ENCODE measurements around the gene PIK3C2G.
A peak's percentile ranks its signal among the peaks of the same experiment; 100 is the strongest.

PIK3C2G gene

DNA sequence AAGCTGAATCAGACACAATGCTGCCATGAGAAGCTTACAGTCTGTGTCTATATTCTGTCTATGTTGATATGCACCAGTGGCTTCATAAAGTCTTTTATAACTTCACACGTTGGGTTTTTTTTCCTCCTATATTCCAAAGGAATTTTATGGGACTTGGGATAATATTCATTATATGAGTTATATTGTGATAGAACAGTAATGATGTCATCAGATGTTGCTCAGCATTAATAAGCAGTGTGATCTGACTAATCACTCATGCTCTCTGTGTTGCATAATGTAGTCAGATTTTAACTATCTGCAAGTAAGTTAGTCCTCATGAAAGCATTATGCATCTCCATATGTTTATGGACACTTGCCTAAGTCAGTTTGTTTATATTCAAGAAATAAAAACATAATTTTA, 316.9 kb downstream of the PIK3C2G start:
- no peak for DNase-seq

- DNase-seq: no peak
Measured at GRCh38 chr12:18580291-18580690, 319.0 kb downstream of the PIK3C2G start.

GRCh38 chr12:18580706-18581105, 319.4 kb downstream of the PIK3C2G start:
- DNase-seq: no peak

- DNase-seq: no peak
Measured at GRCh38 chr12:18581232-18581962, 320.1 kb downstream of the PIK3C2G start.

GRCh38 chr12:18583655-18584054, 322.3 kb downstream of the PIK3C2G start:
- DNase-seq: no peak

DNA sequence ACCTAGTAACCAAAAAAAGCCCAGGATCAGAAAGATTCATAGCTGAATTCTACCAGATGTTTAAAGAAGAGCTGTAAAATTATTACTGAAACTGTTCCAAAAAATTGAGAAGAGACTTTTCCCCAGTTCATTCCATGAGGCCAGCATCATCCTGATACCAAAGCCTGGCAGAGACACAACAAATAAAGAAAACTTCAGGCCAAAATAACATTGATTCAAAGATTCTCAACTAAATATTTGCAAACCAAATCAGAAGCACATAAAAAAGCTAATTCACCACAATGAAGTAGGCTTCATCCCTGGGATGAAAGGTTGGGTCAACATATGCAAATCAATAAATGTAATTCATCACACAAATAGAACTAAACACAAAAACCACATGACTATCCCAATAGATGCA, 325.3 kb downstream of the PIK3C2G start:
- DNase-seq: peak; percentile 20 to 44

DNA sequence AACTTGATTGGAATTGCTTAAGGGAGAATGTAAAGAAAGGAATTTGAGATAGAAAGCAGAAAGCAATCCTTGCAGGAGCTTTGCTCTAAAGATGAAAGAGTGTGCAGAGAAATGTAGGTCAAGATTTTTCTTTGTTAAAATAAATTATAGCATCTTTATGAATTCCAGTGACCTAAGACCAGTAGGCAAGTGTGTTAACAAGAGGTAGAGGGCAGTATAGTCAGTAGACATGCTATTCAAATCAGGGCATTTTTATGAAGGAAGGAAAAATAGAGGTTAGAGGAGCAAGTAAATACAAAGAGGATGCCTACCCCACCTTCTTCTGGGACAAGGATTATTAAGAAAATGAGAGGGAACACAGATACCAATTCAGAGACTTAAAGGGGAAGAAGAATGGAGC, 328.0 kb downstream of the PIK3C2G start:
- DNase-seq: no peak

DNA sequence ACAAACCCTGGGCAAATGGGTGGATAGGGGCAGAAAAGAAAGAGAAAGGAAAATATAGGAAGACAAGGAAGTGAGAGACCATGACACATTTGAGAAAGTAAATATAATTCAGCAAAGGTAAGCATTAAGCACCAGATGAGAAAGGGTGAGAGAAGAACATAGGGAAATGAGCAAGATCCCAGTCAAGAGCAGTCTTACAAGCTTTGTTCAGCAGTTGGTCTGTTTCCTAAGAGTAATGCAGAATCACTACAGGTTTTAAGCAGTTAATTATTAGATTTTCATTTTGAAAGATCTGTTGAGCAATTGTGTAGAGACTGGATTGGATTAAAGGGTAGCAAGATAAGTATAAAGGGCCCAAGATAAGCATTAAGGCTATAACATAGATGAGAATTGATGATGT, 330.2 kb downstream of the PIK3C2G start:
- no peak for DNase-seq

DNA sequence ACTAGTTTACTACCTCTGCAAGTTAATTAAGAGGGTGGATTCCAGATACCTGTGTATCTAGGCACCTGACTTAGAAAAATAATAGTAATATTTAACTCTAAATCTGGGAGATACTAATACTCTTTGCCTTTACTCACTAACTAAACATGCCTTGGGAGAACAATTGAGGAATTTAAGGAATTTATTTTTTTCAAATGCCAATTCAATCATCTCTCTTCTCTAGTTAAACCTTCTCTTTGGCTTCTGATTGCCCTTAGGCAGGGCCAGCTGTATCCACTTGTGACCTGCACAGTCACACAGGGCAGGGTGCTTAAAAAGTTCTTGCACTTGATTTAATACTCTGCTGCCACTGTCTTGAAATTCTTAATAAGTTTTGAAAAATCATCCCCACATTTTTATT, 334.1 kb downstream of the PIK3C2G start:
- DNase-seq: no peak

DNA sequence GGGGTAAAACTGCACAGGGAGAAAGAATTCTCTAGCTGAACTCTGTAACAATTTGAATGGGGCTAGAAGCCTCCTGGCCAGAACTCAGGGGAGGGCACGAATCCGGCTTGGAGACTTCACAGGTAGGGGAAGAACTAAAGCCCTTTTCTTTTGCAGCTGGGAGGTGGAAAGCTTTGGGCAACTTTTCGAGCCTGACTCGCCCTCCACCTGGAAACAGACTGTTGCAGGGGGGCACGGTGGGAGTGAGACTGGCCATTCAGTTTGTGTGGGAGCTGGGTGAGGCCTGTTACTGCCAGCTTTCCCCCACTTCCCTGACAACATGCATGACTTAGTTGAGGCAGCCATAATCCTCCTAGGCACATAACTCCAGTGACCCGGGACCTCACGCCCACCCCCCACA, 340.6 kb downstream of the PIK3C2G start:
- DNase-seq: no peak

DNA sequence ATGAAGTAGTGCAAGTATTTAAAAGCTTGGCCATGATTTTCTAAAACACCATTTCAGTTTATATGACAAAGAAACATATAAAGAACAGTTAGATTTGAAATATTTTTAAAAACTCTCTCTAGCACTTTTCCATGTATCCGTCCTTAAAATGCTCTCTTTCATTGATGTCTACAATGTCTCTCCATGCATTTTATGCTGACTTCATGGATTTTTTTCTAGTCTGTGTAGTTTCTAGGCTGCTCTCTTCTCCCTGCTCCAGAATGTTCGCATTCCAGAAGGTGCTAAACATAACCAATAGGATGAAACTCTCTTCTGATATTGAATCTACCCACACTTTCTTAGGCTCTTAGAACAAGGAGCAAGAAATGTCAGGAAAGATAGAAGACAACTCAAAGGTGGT, 351.7 kb downstream of the PIK3C2G start:
- no peak for DNase-seq

DNA sequence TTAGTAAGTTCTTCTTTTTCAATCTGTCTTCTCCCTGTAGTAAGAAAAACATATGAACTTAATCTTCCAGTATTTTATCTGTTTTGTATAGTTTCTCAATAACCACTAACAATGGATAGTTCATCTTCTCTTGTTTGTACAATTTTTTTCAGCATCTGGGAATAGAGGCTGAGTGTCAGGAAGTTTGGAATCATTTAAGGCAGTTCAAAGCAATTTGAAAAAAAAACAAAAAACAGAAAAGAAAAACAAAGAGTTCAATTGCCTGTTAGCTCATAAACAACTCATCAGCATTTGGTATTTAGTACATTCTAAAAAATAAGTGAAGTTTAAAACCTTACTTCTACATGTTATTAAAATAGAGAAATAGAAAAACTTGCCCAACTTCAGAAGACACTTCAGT, 359.7 kb downstream of the PIK3C2G start:
- DNase-seq: no peak

DNA sequence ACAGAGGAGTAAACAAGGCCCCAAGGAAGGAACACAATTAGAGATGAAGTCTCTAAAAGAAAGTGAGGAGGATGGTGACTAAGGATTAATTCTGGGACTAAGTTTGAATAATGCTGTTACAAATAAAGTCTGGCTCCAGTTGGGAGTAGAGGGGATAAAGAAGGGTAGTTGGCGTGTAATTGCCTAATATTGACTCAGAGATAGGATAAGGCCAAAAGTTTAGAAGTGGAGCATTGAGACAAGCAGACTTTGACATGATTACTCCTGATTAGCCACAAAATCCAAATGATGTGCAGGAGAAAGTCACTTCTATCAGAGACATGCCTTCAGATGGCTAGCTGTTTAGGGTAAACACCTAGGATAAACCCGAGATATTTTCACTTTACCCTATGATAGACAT, 368.1 kb downstream of the PIK3C2G start:
- no peak for DNase-seq

DNA sequence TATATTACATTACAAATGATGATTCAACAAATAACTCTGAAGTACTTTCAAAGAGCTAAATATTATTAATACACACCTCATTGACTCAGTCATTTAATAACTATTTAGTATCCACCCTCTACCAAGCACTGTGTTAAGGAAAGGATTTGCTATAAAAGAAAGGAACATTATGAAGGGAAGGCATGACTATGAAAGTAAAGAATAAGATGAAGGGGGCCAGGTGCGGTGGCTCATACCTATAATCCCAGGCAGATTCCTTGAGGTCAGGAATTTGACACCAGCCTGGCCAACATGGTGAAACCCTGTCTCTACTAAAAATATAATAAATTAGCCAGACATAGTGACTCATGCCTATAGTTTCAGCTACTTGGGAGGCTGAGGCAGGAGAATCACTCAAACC, 368.6 kb downstream of the PIK3C2G start:
- no peak for DNase-seq

DNA sequence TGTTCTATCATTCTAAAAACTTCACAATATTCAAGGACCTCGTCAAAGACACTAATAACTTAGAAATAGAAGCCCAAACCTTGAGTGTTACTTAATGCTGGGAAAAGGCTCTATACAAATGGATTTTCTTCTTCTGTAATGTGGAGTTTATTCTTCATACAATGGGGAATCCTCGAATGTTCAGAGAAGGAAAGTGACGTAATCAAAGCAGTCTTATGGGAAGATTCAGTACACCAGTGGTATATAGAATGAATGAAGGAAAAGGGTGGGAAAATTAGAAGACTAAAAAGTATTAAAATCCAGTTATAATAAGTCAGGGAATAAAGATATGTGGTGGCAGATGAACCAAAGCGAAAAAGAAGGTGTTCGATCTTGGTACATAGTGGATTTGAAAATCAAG, 370.0 kb downstream of the PIK3C2G start:
- DNase-seq: no peak

DNA sequence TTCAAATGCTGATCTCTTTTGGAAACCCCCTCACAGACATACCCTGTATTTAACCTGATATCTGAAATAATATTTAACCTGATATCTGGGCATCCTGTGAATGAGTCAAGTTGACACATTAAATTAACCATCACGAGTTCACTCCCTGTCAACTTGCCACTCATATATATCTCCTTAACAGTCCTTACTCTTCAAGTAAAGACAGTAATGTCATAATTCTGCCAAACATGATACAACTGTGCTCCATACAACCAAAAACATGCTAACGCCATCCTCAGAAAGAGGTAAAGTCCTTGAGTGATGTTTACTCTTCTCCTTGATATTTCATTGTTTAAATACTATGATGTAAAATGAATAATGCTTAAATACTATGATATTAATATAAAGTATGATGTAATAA, 371.5 kb downstream of the PIK3C2G start:
- DNase-seq: no peak

DNA sequence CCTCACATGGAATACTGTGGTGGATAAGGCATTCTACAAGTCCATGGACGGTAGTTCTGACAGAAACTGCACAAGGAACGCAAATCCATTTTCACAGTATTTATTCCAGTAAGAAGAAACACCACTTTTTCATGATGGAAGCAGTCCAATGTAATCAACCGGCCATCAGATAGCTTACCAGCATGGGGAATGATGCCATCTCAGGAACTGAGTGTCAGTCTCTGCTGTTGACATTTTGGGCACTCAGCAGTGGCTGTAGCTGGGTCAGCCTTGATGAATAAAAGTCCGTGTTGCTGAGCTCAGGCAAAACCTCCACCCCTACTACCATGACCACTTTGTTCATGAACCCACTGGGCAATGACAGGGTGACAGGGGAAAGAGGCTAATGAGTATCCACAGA, 373.1 kb downstream of the PIK3C2G start:
- DNase-seq: no peak

DNA sequence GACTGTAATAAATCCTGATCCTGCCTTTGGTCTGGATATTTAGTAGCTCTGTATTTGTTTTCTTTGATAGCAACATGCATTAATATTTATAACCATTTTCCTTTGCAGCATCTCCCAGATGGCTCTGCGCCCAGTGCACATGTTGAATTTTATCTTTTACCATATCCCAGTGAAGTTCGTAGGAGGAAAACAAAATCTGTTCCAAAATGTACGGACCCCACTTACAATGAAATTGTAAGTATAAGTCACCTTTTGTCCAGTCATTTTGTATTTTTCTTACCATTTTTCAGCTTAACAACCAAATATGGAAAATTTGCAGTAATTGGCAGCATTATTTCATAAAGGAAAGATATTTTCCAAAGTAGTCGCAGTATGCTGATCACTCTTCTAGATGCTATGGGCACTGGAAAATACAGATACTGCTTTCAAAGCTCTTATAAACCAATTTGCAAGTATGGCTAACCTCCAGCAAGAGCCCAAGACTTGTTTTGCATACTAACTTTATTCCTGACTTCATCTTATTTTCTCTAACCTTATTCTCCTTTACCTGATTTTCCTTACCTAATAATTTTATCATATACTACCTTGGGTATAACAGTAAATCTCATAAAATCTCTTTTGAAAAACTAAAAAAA, 379.1 kb downstream of the PIK3C2G start:
- no peak for DNase-seq

GRCh38 chr12:18643681-18644080, 382.4 kb downstream of the PIK3C2G start:
- no peak for DNase-seq

- no peak for DNase-seq
Measured at GRCh38 chr12:18644564-18644963, 383.2 kb downstream of the PIK3C2G start.

DNA sequence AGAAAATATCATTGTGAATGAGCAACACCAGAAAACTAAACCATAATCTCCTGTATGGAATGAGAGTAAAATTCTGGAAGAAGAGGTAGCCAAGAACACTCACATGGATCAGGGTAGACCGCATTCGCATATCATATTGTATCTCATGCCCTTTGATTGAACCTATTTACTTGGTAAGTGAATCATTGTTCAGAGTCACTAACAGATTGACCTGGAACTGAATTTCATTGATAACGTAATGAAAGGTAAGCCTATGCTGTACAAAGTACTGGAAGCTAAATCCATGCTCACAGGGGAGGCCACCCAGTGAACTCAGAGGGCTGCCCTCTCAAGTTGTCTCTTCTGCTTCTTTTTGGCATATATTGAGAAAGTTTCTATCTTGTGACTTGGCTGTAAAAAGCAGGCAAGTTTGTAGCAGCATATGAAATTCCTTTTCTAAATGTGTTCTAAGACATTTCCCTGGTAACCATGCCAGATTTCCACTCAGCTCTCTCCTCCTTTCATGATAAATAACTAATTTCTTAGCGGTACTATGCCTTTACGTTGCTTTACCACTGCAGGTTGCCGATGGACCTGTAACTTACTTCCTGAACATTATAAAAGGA, 385.1 kb downstream of the PIK3C2G start:
- no peak for DNase-seq

DNA sequence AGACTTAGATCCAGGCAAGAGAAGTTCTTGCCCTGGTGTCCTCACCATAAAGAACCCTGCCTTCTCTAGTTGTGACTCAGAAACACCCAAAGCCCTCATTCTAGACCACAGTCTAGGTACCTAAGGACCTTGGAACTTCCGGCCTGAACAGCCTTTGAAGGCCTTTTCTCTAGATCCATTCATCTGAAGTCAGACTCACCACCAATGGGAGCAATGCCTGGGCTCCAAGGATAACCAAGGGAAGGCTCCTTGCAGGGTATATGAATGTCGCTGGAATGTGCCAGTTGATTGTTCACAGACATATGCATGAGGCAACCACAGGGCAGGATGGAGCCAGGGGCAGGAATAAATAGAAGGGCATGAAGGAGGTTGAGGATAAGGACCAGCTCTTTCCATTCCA, 390.2 kb downstream of the PIK3C2G start:
- DNase-seq: no peak

- no peak for DNase-seq
Measured at GRCh38 chr12:18652596-18652995, 391.3 kb downstream of the PIK3C2G start.

DNA sequence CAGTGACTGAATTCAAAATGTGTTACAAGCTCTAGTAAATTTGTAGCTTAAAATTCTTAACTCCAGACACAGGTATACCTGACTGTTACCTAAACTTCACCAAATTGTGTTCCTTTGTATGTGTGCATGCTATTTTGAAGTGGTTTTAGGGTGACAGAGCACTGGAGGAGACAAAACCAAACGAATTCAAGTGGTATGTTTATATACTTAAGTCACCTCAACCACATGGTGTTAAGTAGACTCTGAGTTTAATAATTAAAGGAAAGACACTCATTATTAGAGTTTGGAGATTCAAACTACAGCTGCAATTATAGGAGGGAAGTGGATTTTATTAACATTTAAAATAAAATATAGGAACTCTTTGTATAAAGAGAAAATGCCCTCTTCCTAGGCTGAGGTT, 392.1 kb downstream of the PIK3C2G start:
- no peak for DNase-seq

DNA sequence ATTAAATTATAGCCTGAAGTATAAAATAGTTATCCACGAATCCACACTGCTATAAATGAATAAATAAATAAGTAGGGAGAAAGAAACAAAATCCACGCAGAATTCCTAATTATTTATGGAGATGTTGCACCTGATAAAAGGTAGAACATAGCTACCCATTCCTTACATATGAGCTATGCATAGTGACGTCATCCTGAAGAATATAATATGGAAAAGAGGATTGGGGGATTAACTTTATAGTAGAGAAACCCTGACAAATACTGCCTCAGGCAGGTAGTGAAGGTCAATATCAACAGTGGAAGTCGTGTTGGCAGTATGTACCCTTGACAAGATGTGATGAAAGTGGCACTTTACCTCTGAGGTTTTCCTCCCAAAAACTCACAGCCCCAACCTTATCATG, 394.0 kb downstream of the PIK3C2G start:
- DNase-seq: no peak

Measured in NCI-H526 (cell line).